IMR-90 (cell line): ENCODE measurements around the gene CALM1. TPM values are rescaled to one million over a fixed set of nuclear protein-coding genes. Genes with fewer than 3 reads are reported as not detected.

Experiments used
- ATAC-seq: fragments of 200-7000 bp; cut with Tn5 transposase; 2 replicates; pipeline ENCODE4 v1.9.1; 2020; ENCODE audit warnings: low read depth, mild to moderate bottlenecking, moderate library complexity
- BruUV-seq: library from RNA; stranded (reverse); fragments of 400-500 nt; replicated peaks from 2 replicates; lab custom pipeline; 2021; lab: Mats Ljungman, UMichigan
- CTCF ChIA-PET: fragments of 300-600 bp; formaldehyde crosslinking; extraction: SDS; loops from one replicate; lab custom pipeline; 2021; ENCODE audit warnings: antibody characterized with exemption; lab: Yijun Ruan, JAX
- POLR2A ChIA-PET: fragments of 300-600 bp; sonication (Branson Sonifier 250); formaldehyde crosslinking; loops from one replicate; lab custom pipeline; 2022; ENCODE audit warnings: antibody characterized with exemption; ENCODE audit not compliant: unreplicated experiment; lab: Charles Lee
- DNase-seq: peaks from one replicate; pipeline ENCODE4 v3.0.0; 2013
- H2AFZ ChIP-seq: replicated peaks from 2 replicates; pipeline ENCODE3; 2013; ENCODE audit warnings: low read length, mild to moderate bottlenecking; ENCODE audit not compliant: poor library complexity
- H2AK5ac ChIP-seq: 2 replicates; pipeline ENCODE4 v1.6.1; 2013; ENCODE audit warnings: low read depth, low read length, inconsistent platforms
- H2AK9ac ChIP-seq: replicated peaks from 2 replicates; pipeline ENCODE3; 2013; ENCODE audit warnings: mild to moderate bottlenecking, low read depth, low read length, moderate library complexity; ENCODE audit not compliant: poor library complexity
- H2BK120ac ChIP-seq: 2 replicates; pipeline ENCODE4 v1.6.1; 2013; ENCODE audit warnings: low read depth, low read length, inconsistent platforms
- H2BK15ac ChIP-seq: 3 replicates; pipeline ENCODE4 v1.6.1; 2013; ENCODE audit warnings: low read depth, low read length, inconsistent platforms
- H2BK20ac ChIP-seq: 2 replicates; pipeline ENCODE4 v1.6.1; 2013; ENCODE audit warnings: low read depth, mild to moderate bottlenecking, inconsistent platforms, low read length, moderate library complexity
- H2BK5ac ChIP-seq: 2 replicates; pipeline ENCODE4 v1.6.1; 2013; ENCODE audit warnings: mild to moderate bottlenecking, low read depth, low read length, inconsistent platforms; ENCODE audit not compliant: poor library complexity, severe bottlenecking
- H3K14ac ChIP-seq: replicated peaks from 2 replicates; pipeline ENCODE4 v1.6.1; 2013; ENCODE audit warnings: low read depth, low read length, inconsistent platforms
- H3K18ac ChIP-seq: 2 replicates; pipeline ENCODE4 v1.6.1; 2013; ENCODE audit warnings: low read depth, low read length, control low read depth
- H3K23ac ChIP-seq: 2 replicates; pipeline ENCODE4 v1.6.1; 2013; ENCODE audit warnings: low read depth, low read length, inconsistent platforms
- H3K27ac ChIP-seq: 2 replicates; pipeline ENCODE4 v1.5.1; 2013; ENCODE audit warnings: mild to moderate bottlenecking, control low read depth, low read length; ENCODE audit not compliant: insufficient read depth
- H3K27me3 ChIP-seq: 2 replicates; pipeline ENCODE4 v1.6.1; 2013; ENCODE audit warnings: low read length; ENCODE audit not compliant: control insufficient read depth, insufficient read depth
- H3K36me3 ChIP-seq: 2 replicates; pipeline ENCODE4 v1.6.1; 2013; ENCODE audit warnings: low read length, mixed read lengths; ENCODE audit not compliant: control insufficient read depth, insufficient read depth
- H3K4ac ChIP-seq: 2 replicates; pipeline ENCODE4 v1.6.1; 2013; ENCODE audit warnings: low read depth, low read length, inconsistent platforms
- H3K4me1 ChIP-seq: 2 replicates; pipeline ENCODE4 v1.6.1; 2013; ENCODE audit warnings: low read length, mixed read lengths; ENCODE audit not compliant: control insufficient read depth, insufficient read depth
- H3K4me2 ChIP-seq: 2 replicates; pipeline ENCODE4 v1.6.1; 2013; ENCODE audit warnings: low read depth, mild to moderate bottlenecking, control low read depth, low read length, moderate library complexity
- H3K4me3 ChIP-seq: 2 replicates; pipeline ENCODE4 v1.5.1; 2013; ENCODE audit warnings: low read depth, mild to moderate bottlenecking, control low read depth, low read length, moderate library complexity; ENCODE audit not compliant: insufficient read depth
- H3K56ac ChIP-seq: 2 replicates; pipeline ENCODE4 v1.6.1; 2013; ENCODE audit warnings: low read length, inconsistent platforms; ENCODE audit not compliant: insufficient read depth; ENCODE audit errors: extremely low read depth
- H3K79me1 ChIP-seq, 2 experiments: 2 replicates each; pipeline ENCODE4 v1.6.1; 2013; ENCODE audit warnings: low read length in 2 of 2, inconsistent platforms in 1 of 2, low read depth in 1 of 2
- H3K9ac ChIP-seq: 2 replicates; pipeline ENCODE4 v1.6.1; 2013; ENCODE audit warnings: low read depth, low read length, control low read depth
- H3K9me1 ChIP-seq: 2 replicates; pipeline ENCODE4 v1.6.1; 2013; ENCODE audit warnings: low read length, inconsistent platforms; ENCODE audit not compliant: insufficient read depth
- H3K9me3 ChIP-seq: 2 replicates; pipeline ENCODE4 v1.6.1; 2013; ENCODE audit warnings: low read length; ENCODE audit not compliant: control insufficient read depth, insufficient read depth
- H4K20me1 ChIP-seq: 2 replicates; pipeline ENCODE4 v1.6.1; 2013; ENCODE audit warnings: low read length, inconsistent platforms; ENCODE audit not compliant: insufficient read depth
- H4K5ac ChIP-seq: 2 replicates; pipeline ENCODE4 v1.6.1; 2013; ENCODE audit warnings: mild to moderate bottlenecking, low read depth, low read length, control low read depth
- H4K8ac ChIP-seq, 2 experiments: 2 replicates each; pipeline ENCODE4 v1.6.1; 2013; ENCODE audit warnings: low read depth in 2 of 2, low read length in 2 of 2, control low read depth in 1 of 2, inconsistent platforms in 1 of 2
- H4K91ac ChIP-seq: 2 replicates; pipeline ENCODE4 v1.6.1; 2013; ENCODE audit warnings: low read depth, low read length, inconsistent platforms; ENCODE audit not compliant: insufficient read depth
- CEBPB ChIP-seq: IDR thresholded peaks from 2 replicates; pipeline ENCODE4 v1.6.1; 2012; ENCODE audit warnings: low read depth, low read length, improper control_type of control experiment
- ELK1 ChIP-seq: fragments of 150-350 bp; IDR thresholded peaks from 2 replicates; pipeline ENCODE4 v1.6.1; 2016; ENCODE audit warnings: low read depth, mild to moderate bottlenecking, low read length, moderate library complexity, borderline replicate concordance
- FOS ChIP-seq: fragments of 150-350 bp; IDR thresholded peaks from 2 replicates; pipeline ENCODE4 v1.6.1; 2016; ENCODE audit warnings: low read depth, low read length
- MAZ ChIP-seq: IDR thresholded peaks from 2 replicates; pipeline ENCODE4 v1.6.1; 2012; ENCODE audit warnings: low read depth, mild to moderate bottlenecking, low read length, improper control_type of control experiment, moderate library complexity, borderline replicate concordance
- NFE2L2 ChIP-seq: fragments of 150-350 bp; IDR thresholded peaks from 2 replicates; pipeline ENCODE4 v1.6.1; 2016; ENCODE audit warnings: low read depth, mild to moderate bottlenecking, low read length
- RFX5 ChIP-seq: IDR thresholded peaks from 2 replicates; pipeline ENCODE4 v1.8.0; 2012; ENCODE audit warnings: low read depth, mild to moderate bottlenecking, low read length, moderate library complexity
- WGBS, 2 experiments: methylation state at CpG; one replicate each; pipeline versions ENCODE4 v1.1.5 to v1.1.7; 2013; ENCODE audit warnings: missing lambda C conversion rate in 2 of 2; ENCODE audit not compliant: insufficient read length in 1 of 2; ENCODE audit errors: extremely low coverage in 2 of 2; 5-methylcytosine and 5-hydroxymethylcytosine counted together
- dilution Hi-C: fragments of 300-500 bp; cut with HindIII; formaldehyde crosslinking; loops from one replicate; pipeline ENCODE4 v1.14.3; 2018; ENCODE audit warnings: low sequenced_read_pairs; ENCODE audit not compliant: unreplicated experiment
- in situ Hi-C: fragments of 300-500 bp; cut with MboI; formaldehyde crosslinking; loops from 3 replicates; pipeline ENCODE4 v1.14.3; 2019; ENCODE audit warnings: low sequenced_read_pairs, inconsistent platforms, mixed read lengths
- intact Hi-C: fragments of 100-400 bp; cut with micrococcal nuclease; formaldehyde crosslinking; loops from 2 replicates; pipeline ENCODE4 v1.10.0; 2022
- polyA plus RNA-seq, 3 experiments: library from polyadenylated mRNA; depleted of rRNA; stranded (reverse); fragments of >200 nt; gene quantifications; 2 replicates each; pipeline ENCODE4 v1.2.3, GENCODE V29; 2012; ENCODE audit warnings: low replicate concordance in 1 of 3
- total RNA-seq: library from RNA; depleted of rRNA; stranded (reverse); fragments of >200 nt; gene quantifications from 2 replicates; pipeline ENCODE4 v1.2.3, GENCODE V29; 2012

The CALM1 gene
- total and polyA plus RNA-seq, 2 of the 4 experiments (the other 2 are of a cell fraction), result 72.9 to 188 TPM

- H4K20me1 ChIP-seq, result peaks cover 13% of the 10 kb centered on the region
- WGBS, 2 experiments, result no CpG with 5 or more reads among the region's 5 CpGs
- peak overlapping the region; percentile 2 for H2AK9ac ChIP-seq
- intact Hi-C loops, result no loop called here
- H3K36me3 ChIP-seq, result peaks cover 18% of the 10 kb centered on the region
- peak overlapping the region; percentile 85 for H2BK120ac ChIP-seq
- H3K4ac ChIP-seq, result peak overlapping the region; percentile 81
- H3K27me3 ChIP-seq, result no peaks in the 10 kb centered on the region
- in situ Hi-C loops, result loop anchor here (10.0 kb wide), 1 partner anchor 286 kb away; no protein-coding TSS in a partner anchor
- H2AFZ ChIP-seq, result no peak overlapping the region
- peak overlapping the region; percentile 59 for H3K23ac ChIP-seq
- H3K27ac ChIP-seq, result peak overlapping the region; percentile 62; the same call in 1 of the 2 replicates
- no peak overlapping the region for H3K4me3 ChIP-seq
- no peak overlapping the region for H4K5ac ChIP-seq
- H4K91ac ChIP-seq, result peak overlapping the region; percentile 39
- peak overlapping the region; percentile 54 for H2AK5ac ChIP-seq
- BruUV-seq, result no TSS peak
- peak overlapping the region; percentile 18; the same call in 1 of the 2 replicates for H3K18ac ChIP-seq
- peaks cover 9 to 23% of the 10 kb centered on the region in 2 experiments for H3K79me1 ChIP-seq
- H3K56ac ChIP-seq, result peak overlapping the region; percentile 8; the same call in 1 of the 2 replicates
- H2BK15ac ChIP-seq, result peak overlapping the region; percentile 27; the same call in 1 of the 3 replicates
- H2BK20ac ChIP-seq, result peak overlapping the region; percentile 70; the same call in 1 of the 2 replicates
- H4K8ac ChIP-seq, result peak overlapping the region; percentile 21 to 53; a peak in 3 of 4 replicates
- no peaks in the 10 kb centered on the region for H3K9me3 ChIP-seq
- TF ChIP-seq FOS (peak; percentile 55; the same call in 1 of the 2 replicates), ELK1 (no peak), MAZ (peak; percentile 85), RFX5 (no peak), CEBPB (0 out of 2 replicates have a peak, but pooled peaks have one; percentile 4), NFE2L2 (0 out of 2 replicates have a peak, but pooled peaks have one; percentile 22)
- peak; percentile 93 for ATAC-seq
- peak overlapping the region; percentile 12; the same call in 1 of the 2 replicates for H3K9ac ChIP-seq
- POLR2A ChIA-PET, result no interaction called here
- no peak overlapping the region; the same call in 1 of the 2 replicates for H3K4me2 ChIP-seq
- H3K4me1 ChIP-seq, result peaks cover 10% of the 10 kb centered on the region
- dilution Hi-C loops, result no loop called here
- DNase-seq, result peak; percentile 98
- H2BK5ac ChIP-seq, result peak overlapping the region; percentile 32
- peak overlapping the region; percentile 61 for H3K14ac ChIP-seq
- H3K9me1 ChIP-seq, result peaks cover 22% of the 10 kb centered on the region
- CTCF ChIA-PET, result interaction anchor here (0.6 to 1.5 kb wide), 3 partner anchors 9 to 343 kb away, joined by 3 to 12 read pairs (median 6); no protein-coding TSS in a partner anchor
Measured at GRCh38 chr14:90409209-90409730, 12.4 kb downstream of the CALM1 start.
